Measurements from ENCODE around the gene IDH3A.

The IDH3A gene

GRCh38 chr15:78168608-78169007 is 19.4 kb downstream of the IDH3A start:
- no peak for DNase-seq

DNA sequence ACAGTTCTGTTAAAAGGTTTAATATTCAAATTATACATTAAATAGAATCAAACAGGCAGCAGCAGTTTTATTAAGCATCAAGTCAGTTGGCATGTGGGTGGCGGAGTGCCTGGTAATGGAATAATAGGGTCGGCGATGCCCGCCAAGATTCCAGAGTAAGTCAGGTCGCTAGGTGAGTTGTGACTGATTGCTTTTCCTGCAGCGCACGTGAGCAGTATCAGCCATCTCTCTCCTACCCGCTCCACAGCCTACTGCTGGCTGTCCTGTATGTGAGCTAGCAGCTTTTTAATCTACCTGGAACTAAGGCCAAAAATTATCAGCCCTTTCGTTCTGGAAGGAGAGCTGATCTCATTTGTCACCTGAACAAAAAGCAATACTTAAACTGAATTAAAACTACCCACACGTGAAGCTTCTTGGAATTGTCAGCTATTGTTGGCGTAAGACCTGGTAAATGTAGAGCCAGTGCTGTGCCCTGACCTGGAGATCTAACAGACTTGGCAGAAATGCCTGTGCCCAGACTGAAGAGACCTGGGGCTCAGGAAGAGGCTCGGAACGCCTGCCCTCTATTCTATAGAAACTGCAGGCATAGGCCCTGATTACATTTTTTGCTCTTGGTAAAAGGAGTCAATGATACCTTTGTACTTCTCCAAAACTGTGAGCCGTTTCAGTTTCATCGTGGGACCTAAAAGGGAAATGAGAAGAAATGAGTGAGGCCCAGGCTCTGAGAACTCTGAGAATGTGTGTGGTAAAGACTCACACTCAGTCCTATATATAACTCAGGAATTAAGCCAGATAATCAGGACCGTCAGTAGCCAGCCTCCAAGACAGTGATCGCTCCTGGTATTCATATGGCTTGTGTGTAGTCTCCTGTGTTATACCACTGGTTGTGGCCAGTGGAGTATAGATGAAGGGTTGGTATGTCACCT is 21.9 kb downstream of the IDH3A start:
- no peak for DNase-seq

DNA sequence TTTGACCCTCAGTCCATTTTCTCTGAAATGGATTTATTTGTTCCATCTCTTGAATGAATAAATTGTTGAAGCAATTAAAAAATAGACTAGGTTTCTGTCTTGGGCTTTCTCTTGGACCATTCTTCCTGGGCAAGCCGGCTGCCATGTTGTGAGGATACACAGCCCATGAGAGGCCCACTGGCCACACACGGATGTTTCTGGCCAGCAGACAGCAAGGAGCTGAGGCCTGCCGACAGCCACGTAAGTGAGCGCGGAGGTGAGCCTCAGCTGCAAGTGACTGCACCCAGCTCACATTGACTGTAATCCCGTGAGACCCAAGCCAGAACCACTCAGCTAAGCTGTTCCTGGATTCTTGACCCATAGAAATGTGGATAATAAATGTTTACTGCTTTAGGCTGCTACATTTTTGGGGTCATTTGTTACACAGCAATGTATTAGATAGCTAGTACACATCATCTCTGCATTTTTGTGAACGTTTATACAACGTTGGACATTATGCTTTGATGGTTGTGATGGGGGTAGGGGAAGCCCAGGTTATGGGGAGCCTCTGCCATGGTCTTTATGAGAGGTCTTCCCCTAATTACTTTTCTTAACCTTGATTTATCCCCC is 22.8 kb downstream of the IDH3A start:
- no peak for DNase-seq

GRCh38 chr15:78174401-78174800 is 25.2 kb downstream of the IDH3A start:
- DNase-seq, result no peak

- DNase-seq, result no peak
These were observed 26.2 kb downstream of the IDH3A start for GRCh38 chr15:78175330-78175729.

DNA sequence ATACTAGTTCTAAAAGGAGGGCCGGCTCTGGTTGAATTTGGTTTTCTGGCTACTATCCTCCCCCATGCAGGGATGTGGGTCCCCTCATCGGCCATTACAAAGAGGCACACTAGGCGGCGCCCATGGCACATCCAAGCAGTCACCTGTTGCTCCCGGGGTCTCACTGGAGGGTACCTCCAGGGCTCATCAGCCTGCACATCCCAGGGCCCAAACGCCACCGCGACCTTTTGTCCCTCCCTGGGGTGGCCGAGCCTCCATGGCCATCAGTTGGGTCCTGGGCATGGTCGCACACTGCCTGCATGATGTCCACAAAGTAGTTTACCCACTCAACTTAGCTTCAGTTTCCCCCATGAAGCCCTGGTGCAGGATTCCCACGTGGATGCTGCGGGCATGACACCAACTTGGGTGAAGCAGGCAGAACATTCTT is 28.3 kb downstream of the IDH3A start:
- no peak for DNase-seq

DNA sequence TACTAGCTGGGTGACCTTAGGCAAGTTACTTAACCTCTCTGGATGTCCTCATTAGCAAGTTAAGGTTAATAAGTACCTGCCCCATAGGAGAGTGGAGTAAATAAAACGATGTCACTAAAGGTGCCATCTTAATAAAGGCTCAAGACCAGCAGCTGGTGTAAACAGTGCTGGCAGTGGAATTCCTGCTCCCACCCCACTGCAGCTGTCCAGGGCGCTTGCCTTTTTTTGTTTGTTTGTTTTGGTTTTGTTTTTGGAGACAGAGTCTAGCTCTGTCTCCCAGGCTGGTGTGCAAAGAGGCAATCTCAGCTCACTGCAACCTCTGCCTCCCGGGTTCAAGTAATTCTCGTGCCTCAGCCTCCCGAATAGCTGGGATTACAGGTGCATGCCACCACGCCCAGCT is 28.9 kb downstream of the IDH3A start:
- no peak for DNase-seq

- no peak for DNase-seq
These were observed 30.2 kb downstream of the IDH3A start for GRCh38 chr15:78179286-78179840.

DNA sequence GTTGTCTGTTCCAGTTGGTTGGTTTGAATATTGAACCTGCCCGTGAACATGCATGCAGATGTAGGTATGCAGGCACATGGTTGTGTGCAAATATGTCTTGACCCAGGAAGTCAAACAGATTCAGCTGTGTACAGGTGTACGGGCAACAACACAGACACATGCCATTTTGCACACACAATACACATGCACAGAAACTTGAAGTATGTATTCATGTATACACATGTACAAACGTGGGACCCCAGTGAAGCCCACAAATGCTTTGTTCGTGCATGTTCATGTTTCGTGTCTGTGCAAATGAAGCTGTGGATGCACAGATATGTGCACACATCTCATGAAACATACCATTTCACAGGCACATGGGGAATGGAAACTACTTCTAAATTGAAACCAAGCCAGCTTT is 30.7 kb downstream of the IDH3A start:
- DNase-seq, result no peak

DNA sequence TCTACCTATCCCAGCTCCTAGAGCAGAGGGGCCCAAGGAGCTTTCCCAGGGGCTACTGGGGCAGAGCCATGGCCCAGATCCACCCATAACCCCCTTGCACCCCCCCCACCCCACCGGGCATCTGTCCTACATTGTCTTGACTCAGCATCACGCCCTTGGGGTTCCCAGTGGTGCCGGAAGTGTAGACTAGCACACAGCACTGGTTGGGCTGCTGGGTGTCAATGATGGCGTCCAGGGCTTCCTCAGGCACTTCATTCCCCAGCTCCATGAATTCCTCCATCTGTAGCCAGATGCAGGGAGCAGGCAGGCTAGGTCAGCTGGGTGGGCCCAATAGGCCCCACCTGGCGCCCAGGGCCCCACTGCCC is 33.2 kb downstream of the IDH3A start:
- DNase-seq, result no peak

DNA sequence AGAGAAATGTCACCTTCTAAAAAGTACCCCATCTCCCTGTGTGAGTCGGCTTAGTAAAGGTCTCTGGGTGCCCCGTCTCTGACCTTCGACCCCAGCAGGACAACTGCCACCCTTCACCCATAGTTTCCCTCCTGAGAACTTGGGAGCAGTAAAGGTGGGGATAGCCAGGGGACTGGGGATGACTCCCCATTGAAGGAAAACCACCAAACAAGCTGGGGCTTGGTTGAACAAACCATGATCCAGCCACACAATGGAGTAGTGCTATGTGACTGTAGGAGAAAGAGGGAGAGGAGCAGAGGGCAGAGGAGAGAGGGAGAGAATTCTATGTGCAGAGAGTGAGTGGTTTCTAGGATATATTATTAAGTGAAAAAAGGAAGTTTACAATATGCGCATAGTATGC is 33.7 kb downstream of the IDH3A start:
- no peak for DNase-seq

- DNase-seq, result no peak
These were observed 43.8 kb downstream of the IDH3A start for GRCh38 chr15:78192826-78193594.

DNA sequence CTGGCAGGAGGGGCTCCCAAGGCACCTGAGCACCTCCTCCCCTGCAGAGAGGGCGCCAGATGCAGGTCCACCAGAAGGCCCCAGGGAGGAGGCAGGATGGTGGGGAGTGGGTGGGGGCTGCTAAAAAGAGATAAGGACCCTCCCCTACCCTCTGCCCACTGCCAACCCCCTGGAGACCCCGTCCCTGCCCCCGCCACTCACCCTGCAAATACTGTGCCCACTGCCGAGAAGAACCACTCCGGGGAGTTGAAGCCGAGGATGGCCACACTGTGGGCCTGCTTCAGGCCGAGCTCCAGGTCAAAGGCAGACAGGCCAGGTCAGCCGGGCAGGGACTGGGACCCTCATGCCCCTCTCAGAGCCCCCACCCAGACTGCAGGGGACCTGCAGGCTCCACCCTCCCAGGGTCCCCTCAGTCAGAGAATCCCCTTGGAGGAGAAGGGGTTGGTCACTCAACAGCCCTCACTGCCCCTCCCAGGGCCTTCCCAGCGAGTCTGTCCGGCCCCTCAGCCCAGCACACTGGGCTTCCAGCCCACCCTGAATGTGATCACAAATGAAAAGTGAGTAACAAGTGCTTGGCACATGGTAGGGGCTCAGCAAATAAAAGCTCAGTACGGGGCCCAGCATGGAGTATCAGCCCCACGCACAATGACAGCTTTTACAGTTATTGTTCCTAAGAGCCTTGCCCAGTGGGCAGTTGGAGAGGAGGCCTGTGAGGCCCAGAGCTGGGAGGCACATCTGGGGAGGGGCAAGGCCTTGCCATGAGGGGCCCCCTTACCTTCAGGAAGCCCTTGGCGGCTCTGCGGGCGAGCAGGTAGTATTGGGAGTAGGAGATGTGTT is 44.8 kb downstream of the IDH3A start:
- DNase-seq, result no peak

DNA sequence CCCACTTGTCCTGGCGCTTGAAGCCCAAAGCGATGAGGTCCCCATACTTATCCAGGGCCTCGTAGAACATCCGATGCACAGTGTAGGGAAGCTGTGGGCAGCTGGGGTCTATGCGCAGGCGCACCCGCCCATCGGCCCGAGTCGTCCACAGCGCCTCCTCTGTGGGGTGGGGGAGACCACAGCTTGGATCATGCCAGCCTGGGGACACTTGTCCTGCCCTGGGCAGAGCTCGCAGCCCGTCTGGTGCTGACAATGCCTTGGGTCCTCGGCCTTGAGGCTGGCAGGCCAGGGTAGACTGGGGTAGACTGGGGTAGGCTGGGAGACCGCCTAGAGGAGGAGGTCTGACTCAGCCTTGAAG is 45.4 kb downstream of the IDH3A start:
- no peak for DNase-seq

GRCh38 chr15:78195735-78196201 is 46.6 kb downstream of the IDH3A start:
- DNase-seq, result peak; percentile 24

DNA sequence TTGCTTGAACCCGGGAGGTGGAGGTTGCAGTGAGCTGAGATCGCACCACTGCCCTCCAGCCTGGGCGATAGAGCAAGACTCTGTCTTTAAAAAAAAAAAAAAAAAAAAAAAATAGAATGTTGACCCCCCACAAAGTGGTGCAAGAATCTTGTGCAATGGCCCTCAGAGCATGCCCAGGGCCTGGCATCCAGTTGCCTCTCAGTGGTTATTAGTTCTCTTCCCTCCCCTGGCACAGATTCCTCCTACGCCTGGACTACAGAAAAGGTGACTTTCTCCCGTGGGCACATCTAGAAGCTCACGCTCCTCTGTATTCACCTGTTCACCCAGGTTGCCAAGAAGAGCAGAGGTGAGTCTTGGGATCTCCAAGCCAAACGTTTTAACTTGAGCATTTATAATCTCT is 48.5 kb downstream of the IDH3A start:
- no peak for DNase-seq

DNA sequence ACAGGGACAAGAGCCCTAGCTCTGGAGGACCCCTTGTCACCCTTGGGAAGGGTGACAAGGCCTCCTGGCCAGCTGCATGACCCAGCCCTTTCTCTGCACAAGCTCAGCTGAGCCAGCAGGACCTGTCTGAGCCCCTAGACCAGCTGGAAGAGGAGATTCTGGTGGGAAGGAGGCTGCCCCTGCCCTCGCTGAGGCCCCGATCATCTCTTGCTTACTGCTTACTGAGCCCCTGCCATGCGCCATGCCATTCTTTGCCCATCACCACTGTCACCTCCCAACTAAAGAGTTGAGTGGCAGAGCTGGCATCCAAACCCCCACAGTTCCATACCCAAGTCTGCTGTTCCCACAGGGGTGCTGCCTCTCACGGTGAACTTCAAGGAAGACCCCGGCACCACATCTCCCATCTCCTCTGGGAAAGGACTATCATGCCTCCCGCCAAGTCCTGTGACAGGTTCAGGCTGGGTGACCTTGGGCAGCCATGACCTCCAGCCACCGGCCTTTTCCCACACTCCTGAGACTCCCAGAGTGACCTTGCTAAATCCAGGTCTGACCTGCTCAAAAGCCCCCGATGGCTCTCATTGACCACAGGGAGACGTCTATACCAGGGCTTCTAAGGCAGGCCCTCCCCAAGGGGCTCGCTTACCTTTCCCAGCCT is 51.2 kb downstream of the IDH3A start:
- no peak for DNase-seq

GRCh38 chr15:78201281-78202190 is 52.4 kb downstream of the IDH3A start:
- DNase-seq, result no peak

- no peak for DNase-seq
These were observed 54.4 kb downstream of the IDH3A start for GRCh38 chr15:78203346-78204225.
